Measurements from ENCODE around the gene ELANE. TPM values are rescaled to one million over a fixed set of nuclear protein-coding genes. Genes with fewer than 3 reads are reported as not detected.

Gene ELANE
- total and polyA plus RNA-seq, 9 of the 15 experiments (the other 6 are each of a cell fraction or from before 2014, with no cell fraction given), result not detected

DNA sequence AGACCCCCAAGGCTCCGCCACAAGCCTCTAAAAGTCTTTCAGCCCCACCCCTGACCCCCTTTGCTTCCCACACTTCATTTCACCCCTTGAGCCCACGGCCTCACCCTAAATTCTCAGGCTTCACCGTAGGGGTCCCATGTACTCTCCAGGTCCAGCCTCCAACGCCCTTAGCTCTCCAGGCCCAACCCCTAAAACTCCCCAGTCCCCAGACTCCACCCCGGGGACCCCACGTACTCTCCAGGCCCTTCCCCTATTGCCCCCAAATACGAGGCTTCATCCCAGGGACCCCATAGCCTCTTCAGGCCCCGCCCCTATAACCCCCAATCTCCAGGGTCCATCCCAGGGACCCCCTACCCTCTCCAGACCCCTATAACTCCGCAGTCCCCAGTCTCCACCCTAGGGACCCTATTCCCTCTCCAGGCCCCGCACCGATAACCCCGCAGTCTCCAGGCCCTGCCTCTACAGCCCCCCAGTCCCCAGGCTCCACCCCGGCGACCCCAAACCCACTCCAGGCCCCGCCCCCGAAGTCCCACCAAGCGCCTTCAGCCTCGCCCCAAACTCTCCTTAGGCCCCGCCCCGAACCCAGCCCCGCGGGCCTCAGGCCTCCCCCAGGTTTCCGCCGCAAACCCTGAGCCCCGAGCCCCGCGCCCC lies 40.3 kb downstream of the ELANE start:
- TF ChIP-seq MAZ (CRISPR knock-in tag; conservative IDR thresholded peaks at IDR 0.05 in 1 of 2, IDR thresholded peaks at IDR 0.05 in 1 of 2), result no peak
- no peak for TF ChIP-seq MEF2A (IDR thresholded peaks at IDR 0.05; ENCODE audit: control insufficient read depth, low read depth, low read length)
- TF ChIP-seq CBFA2T3 (IDR thresholded peaks at IDR 0.05), result no peak
- peak; percentile 38 for TF ChIP-seq CHD1 (IDR thresholded peaks at IDR 0.05; ENCODE audit: low read length)
- Histone ChIP-seq H3K27me3 (ENCODE audit: control insufficient read depth in 2 of 2, insufficient read depth in 2 of 2, low read length in 2 of 2) (no peaks in the 10 kb centered on the region), H3K9ac (ENCODE audit: insufficient read depth in 1 of 2, low read depth in 2 of 2, low read length in 2 of 2) (peak overlapping the region; percentile 73 to 95; a peak in 3 of 4 replicates), H3K9me1 (ENCODE audit: control insufficient read depth, insufficient read depth, low read length) (no peaks in the 10 kb centered on the region), H3K4me3 (peak overlapping the region; percentile 79), H4K20me1 (replicated peaks; ENCODE audit: control insufficient read depth, insufficient read depth, low read length) (peaks cover 6% of the 10 kb centered on the region), H3K36me3 (ENCODE audit: control insufficient read depth, insufficient read depth, low read length) (peaks cover 38% of the 10 kb centered on the region; the same call in 2 of the 3 replicates), H2AFZ (ENCODE audit: low read depth, low read length) (no peak overlapping the region), H3K9me3 (replicated peaks; ENCODE audit: control insufficient read depth, insufficient read depth, low read depth, low read length) (no peaks in the 10 kb centered on the region), H3K27ac (ENCODE audit: extremely low read depth, low read depth, low read length) (peak overlapping the region; percentile 100), H3K4me1 (replicated peaks in 1 of 2; ENCODE audit: control insufficient read depth in 2 of 2, insufficient read depth in 2 of 2, low read length in 2 of 2) (peaks cover 9 to 68% of the 10 kb centered on the region in 2 experiments; a peak in 4 of 5 replicates), H3K4me2 (ENCODE audit: insufficient read depth, low read length) (peak overlapping the region; percentile 83), H3K79me2 (ENCODE audit: control insufficient read depth, insufficient read depth, low read length) (peaks cover 36% of the 10 kb centered on the region)
- CTCF ChIA-PET (ENCODE audit: low intra/inter-chr PET ratio), result interaction anchor here (1.3 kb wide), 1 partner anchor 26 kb away, joined by 3 read pairs; no protein-coding TSS in a partner anchor
- 7% methylated on average over 7 of the region's 27 CpGs for WGBS (ENCODE audit: insufficient coverage, low coverage, missing lambda C conversion rate)
- no peak for ATAC-seq
- peak in 2 of 4 experiments; percentile 50 for DNase-seq (ENCODE audit: extremely low read depth in 1 of 4, low spot score in 3 of 4)
- intact Hi-C loops (cut with micrococcal nuclease) (loop anchor here (2.0 kb wide), 1 partner anchor 14 kb away; no protein-coding TSS in a partner anchor), in situ Hi-C loops (cut with MboI) (no loop called here)
- POLR2A ChIA-PET, result interaction anchor here (0.6 to 2.9 kb wide), 8 partner anchors 10 to 377 kb away, joined by 3 to 15 read pairs (median 3); partner anchors contain the start of genes CIRBP and PRTN3
- TSS peak; percentile 34 for BruUV-seq (replicated peaks)
- FAIRE-seq, result no peak
